ENCODE measurements around the gene DNTT. TPM values are rescaled to one million over a fixed set of nuclear protein-coding genes. Genes with fewer than 3 reads are reported as not detected.

DNTT gene
- total and polyA plus RNA-seq, 2 experiments from 2014 or later, result not detected

DNA sequence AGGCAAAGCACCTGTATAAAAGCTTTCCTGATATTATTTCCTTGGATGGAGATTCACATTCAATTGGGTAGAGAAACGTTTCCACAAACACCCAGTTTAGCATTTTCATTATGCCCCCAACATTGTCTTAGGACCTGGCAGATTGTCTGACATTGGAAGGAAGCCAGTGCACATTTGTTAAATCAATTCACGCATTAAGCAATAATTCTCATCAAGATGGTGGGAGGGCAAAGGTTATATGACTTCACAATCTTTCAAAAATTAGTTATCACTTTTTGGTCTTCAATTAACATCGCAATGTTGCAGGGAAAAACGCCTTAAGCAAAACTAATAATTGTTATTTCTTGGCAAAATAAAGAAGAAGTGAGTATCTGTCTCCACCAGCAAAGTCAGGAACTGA, 38.2 kb downstream of the DNTT start (continued):
- TF ChIP-seq EZH2phosphoT487 (IDR thresholded peaks at IDR 0.05; ENCODE audit: unreplicated experiment), result no peak

DNA sequence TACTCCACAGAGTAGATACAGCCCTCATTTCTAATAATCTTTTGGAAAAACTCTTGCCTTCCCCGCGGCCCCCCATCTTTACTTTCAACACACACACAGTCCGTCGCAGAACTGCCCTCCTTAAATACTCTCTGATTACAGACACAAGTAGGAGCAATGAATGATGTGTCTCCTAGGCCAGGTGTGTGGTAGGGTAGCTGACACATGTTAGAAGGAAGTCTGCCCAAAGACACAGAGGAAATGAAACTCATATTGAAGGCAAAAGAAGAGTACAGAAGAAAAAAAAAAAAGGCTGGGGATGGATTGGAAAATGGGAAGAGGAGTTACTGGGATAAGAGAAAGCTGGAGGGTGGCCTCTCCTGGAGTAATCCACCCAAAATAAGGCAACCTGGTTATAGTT, 39.9 kb downstream of the DNTT start:
- no peak for ATAC-seq
- peaks cover 36% of the 10 kb centered on the region for H3K4me1 Mint-ChIP-seq
- peaks cover 10% of the 10 kb centered on the region for H3K9me2 ChIP-seq (ENCODE audit: insufficient read depth)

More for the DNA sequence above, 39.9 kb downstream of the DNTT start:
- Histone ChIP-seq H3K79me2 (replicated peaks; ENCODE audit: insufficient read depth) (no peaks in the 10 kb centered on the region), H3K4me3 (no peak overlapping the region), H3K4me2 (no peak overlapping the region), H3K27me3 (ENCODE audit: insufficient read depth) (no peaks in the 10 kb centered on the region), H3K27ac (ENCODE audit: low read depth) (no peak overlapping the region), H3K36me3 (ENCODE audit: insufficient read depth) (no peaks in the 10 kb centered on the region), H3K4me1 (ENCODE audit: insufficient read depth) (peaks cover 13% of the 10 kb centered on the region), H2AFZ (no peak overlapping the region), H4K20me1 (replicated peaks; ENCODE audit: insufficient read depth) (no peaks in the 10 kb centered on the region), H3F3A (replicated peaks; ENCODE audit: low read depth) (no peaks in the 10 kb centered on the region)
- peaks cover 24% of the 10 kb centered on the region for H3K9me3 Mint-ChIP-seq
- H3K4me3 Mint-ChIP-seq, result no peak overlapping the region
- DNase-seq (ENCODE audit: low spot score), result no peak
- H3K36me3 Mint-ChIP-seq (ENCODE audit: low read depth), result peaks cover 35% of the 10 kb centered on the region
- TF ChIP-seq NANOG (IDR thresholded peaks at IDR 0.05; ENCODE audit: borderline replicate concordance) (no peak), JUNB (IDR thresholded peaks at IDR 0.05; ENCODE audit: unreplicated experiment) (no peak), CREB1 (CRISPR knock-in tag; IDR thresholded peaks at IDR 0.05; ENCODE audit: low read depth) (no peak), STAT1 (IDR thresholded peaks at IDR 0.05; ENCODE audit: unreplicated experiment) (no peak), ZNF331 (CRISPR knock-in tag; IDR thresholded peaks at IDR 0.05; ENCODE audit: low read depth) (no peak), POLR2AphosphoS5 (IDR thresholded peaks at IDR 0.05; ENCODE audit: low read depth) (no peak), EZH2phosphoT487 (IDR thresholded peaks at IDR 0.05; ENCODE audit: unreplicated experiment) (no peak), EZH2 (IDR thresholded peaks at IDR 0.05; ENCODE audit: low read depth, unreplicated experiment) (no peak), ZNF114 (CRISPR knock-in tag; IDR thresholded peaks at IDR 0.05) (no peak)
- TF ChIP-seq, protein P1, sequence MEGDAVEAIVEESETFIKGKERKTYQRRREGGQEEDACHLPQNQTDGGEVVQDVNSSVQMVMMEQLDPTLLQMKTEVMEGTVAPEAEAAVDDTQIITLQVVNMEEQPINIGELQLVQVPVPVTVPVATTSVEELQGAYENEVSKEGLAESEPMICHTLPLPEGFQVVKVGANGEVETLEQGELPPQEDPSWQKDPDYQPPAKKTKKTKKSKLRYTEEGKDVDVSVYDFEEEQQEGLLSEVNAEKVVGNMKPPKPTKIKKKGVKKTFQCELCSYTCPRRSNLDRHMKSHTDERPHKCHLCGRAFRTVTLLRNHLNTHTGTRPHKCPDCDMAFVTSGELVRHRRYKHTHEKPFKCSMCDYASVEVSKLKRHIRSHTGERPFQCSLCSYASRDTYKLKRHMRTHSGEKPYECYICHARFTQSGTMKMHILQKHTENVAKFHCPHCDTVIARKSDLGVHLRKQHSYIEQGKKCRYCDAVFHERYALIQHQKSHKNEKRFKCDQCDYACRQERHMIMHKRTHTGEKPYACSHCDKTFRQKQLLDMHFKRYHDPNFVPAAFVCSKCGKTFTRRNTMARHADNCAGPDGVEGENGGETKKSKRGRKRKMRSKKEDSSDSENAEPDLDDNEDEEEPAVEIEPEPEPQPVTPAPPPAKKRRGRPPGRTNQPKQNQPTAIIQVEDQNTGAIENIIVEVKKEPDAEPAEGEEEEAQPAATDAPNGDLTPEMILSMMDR (conservative IDR thresholded peaks at IDR 0.05; ENCODE audit: low read depth in 2 of 2), result no peak
- TF ChIP-seq, protein P2, sequence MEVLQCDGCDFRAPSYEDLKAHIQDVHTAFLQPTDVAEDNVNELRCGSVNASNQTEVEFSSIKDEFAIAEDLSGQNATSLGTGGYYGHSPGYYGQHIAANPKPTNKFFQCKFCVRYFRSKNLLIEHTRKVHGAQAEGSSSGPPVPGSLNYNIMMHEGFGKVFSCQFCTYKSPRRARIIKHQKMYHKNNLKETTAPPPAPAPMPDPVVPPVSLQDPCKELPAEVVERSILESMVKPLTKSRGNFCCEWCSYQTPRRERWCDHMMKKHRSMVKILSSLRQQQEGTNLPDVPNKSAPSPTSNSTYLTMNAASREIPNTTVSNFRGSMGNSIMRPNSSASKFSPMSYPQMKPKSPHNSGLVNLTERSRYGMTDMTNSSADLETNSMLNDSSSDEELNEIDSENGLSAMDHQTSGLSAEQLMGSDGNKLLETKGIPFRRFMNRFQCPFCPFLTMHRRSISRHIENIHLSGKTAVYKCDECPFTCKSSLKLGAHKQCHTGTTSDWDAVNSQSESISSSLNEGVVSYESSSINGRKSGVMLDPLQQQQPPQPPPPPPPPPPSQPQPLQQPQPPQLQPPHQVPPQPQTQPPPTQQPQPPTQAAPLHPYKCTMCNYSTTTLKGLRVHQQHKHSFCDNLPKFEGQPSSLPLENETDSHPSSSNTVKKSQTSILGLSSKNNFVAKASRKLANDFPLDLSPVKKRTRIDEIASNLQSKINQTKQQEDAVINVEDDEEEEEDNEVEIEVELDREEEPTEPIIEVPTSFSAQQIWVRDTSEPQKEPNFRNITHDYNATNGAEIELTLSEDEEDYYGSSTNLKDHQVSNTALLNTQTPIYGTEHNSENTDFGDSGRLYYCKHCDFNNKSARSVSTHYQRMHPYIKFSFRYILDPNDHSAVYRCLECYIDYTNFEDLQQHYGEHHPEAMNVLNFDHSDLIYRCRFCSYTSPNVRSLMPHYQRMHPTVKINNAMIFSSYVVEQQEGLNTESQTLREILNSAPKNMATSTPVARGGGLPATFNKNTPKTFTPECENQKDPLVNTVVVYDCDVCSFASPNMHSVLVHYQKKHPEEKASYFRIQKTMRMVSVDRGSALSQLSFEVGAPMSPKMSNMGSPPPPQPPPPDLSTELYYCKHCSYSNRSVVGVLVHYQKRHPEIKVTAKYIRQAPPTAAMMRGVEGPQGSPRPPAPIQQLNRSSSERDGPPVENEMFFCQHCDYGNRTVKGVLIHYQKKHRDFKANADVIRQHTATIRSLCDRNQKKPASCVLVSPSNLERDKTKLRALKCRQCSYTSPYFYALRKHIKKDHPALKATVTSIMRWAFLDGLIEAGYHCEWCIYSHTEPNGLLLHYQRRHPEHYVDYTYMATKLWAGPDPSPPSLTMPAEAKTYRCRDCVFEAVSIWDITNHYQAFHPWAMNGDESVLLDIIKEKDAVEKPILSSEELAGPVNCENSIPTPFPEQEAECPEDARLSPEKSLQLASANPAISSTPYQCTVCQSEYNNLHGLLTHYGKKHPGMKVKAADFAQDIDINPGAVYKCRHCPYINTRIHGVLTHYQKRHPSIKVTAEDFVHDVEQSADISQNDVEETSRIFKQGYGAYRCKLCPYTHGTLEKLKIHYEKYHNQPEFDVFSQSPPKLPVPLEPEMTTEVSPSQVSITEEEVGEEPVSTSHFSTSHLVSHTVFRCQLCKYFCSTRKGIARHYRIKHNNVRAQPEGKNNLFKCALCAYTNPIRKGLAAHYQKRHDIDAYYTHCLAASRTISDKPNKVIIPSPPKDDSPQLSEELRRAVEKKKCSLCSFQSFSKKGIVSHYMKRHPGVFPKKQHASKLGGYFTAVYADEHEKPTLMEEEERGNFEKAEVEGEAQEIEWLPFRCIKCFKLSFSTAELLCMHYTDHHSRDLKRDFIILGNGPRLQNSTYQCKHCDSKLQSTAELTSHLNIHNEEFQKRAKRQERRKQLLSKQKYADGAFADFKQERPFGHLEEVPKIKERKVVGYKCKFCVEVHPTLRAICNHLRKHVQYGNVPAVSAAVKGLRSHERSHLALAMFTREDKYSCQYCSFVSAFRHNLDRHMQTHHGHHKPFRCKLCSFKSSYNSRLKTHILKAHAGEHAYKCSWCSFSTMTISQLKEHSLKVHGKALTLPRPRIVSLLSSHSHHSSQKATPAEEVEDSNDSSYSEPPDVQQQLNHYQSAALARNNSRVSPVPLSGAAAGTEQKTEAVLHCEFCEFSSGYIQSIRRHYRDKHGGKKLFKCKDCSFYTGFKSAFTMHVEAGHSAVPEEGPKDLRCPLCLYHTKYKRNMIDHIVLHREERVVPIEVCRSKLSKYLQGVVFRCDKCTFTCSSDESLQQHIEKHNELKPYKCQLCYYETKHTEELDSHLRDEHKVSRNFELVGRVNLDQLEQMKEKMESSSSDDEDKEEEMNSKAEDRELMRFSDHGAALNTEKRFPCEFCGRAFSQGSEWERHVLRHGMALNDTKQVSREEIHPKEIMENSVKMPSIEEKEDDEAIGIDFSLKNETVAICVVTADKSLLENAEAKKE (CRISPR knock-in tag; IDR thresholded peaks at IDR 0.05), result no peak
- TF ChIP-seq, protein P3, sequence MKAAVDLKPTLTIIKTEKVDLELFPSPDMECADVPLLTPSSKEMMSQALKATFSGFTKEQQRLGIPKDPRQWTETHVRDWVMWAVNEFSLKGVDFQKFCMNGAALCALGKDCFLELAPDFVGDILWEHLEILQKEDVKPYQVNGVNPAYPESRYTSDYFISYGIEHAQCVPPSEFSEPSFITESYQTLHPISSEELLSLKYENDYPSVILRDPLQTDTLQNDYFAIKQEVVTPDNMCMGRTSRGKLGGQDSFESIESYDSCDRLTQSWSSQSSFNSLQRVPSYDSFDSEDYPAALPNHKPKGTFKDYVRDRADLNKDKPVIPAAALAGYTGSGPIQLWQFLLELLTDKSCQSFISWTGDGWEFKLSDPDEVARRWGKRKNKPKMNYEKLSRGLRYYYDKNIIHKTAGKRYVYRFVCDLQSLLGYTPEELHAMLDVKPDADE (IDR thresholded peaks at IDR 0.05), result no peak
- TF ChIP-seq, protein P4, sequence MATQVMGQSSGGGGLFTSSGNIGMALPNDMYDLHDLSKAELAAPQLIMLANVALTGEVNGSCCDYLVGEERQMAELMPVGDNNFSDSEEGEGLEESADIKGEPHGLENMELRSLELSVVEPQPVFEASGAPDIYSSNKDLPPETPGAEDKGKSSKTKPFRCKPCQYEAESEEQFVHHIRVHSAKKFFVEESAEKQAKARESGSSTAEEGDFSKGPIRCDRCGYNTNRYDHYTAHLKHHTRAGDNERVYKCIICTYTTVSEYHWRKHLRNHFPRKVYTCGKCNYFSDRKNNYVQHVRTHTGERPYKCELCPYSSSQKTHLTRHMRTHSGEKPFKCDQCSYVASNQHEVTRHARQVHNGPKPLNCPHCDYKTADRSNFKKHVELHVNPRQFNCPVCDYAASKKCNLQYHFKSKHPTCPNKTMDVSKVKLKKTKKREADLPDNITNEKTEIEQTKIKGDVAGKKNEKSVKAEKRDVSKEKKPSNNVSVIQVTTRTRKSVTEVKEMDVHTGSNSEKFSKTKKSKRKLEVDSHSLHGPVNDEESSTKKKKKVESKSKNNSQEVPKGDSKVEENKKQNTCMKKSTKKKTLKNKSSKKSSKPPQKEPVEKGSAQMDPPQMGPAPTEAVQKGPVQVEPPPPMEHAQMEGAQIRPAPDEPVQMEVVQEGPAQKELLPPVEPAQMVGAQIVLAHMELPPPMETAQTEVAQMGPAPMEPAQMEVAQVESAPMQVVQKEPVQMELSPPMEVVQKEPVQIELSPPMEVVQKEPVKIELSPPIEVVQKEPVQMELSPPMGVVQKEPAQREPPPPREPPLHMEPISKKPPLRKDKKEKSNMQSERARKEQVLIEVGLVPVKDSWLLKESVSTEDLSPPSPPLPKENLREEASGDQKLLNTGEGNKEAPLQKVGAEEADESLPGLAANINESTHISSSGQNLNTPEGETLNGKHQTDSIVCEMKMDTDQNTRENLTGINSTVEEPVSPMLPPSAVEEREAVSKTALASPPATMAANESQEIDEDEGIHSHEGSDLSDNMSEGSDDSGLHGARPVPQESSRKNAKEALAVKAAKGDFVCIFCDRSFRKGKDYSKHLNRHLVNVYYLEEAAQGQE (IDR thresholded peaks at IDR 0.05; ENCODE audit: unreplicated experiment), result no peak
- H3K27me3 Mint-ChIP-seq (ENCODE audit: insufficient read depth, low read depth, poor library complexity), result peaks cover 12% of the 10 kb centered on the region
- no peak overlapping the region for H3K27ac Mint-ChIP-seq

Data from GM23338 (cell line).